GM12892 (cell line): Measurements from ENCODE around the gene CLIC2. TPM values are rescaled to one million over a fixed set of nuclear protein-coding genes. Genes with fewer than 3 reads are reported as not detected.
A peak's percentile ranks its signal among the peaks of the same experiment; 100 is the strongest.
"Not testable (repeated sequence)": the region's sequence is repeated elsewhere in the genome, so short reads cannot be mapped to it uniquely, and the experiment has no call there.

Experiments
- DNase-seq: peaks from one replicate; pipeline ENCODE4 v3.0.0; 2011; ENCODE audit not compliant: insufficient read length
- FAIRE-seq: peaks from 2 replicates; lab custom pipeline; 2011; peaks lifted over from hg19 to GRCh38; lab: Jason Lieb, UNC
- POLR2A ChIP-seq: IDR thresholded peaks from 2 replicates; pipeline ENCODE4 v1.6.1; 2011; ENCODE audit warnings: low read depth, low read length, control low read depth
- POLR2AphosphoS5 ChIP-seq: IDR thresholded peaks from 2 replicates; pipeline ENCODE4 v1.6.1; 2011; ENCODE audit warnings: low read depth, low read length, control low read depth
- TAF1 ChIP-seq: IDR thresholded peaks from 2 replicates; pipeline ENCODE4 v1.6.1; 2011; ENCODE audit warnings: low read depth, mild to moderate bottlenecking, control low read depth, low read length, borderline replicate concordance
- polyA plus RNA-seq: library from polyadenylated mRNA; unstranded; fragments of >200 nt; gene quantifications from one replicate; pipeline ENCODE4 v1.2.1, GENCODE V29; 2012; ENCODE audit warnings: missing spikeins, inconsistent platforms; ENCODE audit not compliant: missing spikeins

CLIC2 gene
- polyA plus RNA-seq = 14.1 TPM

DNA sequence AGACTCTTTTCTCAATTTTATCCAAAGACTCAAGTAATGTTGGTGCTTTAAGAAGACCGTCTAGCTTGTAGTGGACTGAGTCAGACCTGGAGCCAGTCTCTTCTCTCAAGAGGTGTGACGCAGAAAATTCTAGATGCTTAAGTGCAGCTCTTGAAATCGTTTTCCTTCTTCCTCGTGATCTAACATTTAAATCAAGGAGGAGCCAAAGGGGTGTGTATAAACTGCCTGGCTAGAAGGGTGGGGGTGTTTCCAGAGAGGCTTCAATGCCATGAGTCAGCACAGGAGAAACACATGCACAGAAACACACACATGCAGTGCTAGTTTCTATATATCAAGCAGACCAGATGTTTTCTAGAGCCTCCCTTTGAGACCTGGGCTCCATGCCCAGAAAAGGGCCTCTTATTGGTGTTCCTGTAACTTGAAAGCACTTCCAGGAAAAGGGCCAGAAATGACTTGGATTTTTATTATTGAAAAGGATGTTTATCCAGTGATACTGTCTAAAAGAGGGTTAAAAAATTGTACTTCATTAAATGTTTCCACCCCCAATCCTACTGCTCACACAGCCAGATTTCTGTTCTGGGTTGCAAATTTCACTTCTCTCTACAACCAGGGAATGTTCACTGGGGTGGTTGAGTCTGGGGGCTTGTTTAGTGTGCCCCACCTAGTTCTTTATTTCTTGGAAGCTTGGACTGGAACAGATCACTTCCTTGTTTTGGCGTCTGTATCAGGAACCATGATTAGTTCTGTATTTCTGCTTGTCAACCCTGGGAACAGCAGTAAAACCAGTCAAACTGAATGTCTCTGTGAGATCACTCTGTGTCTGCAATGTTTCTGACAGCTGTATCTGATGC, at the start of gene CLIC2:
TSS of gene CLIC2 (minus strand) at position 129 of the 851 bp plus-strand sequence. CDS start 187 bp downstream, outside the sequence.
- DNase-seq (no peak), FAIRE-seq (peak; percentile 9)
- TF ChIP-seq POLR2AphosphoS5 (no peak), POLR2A (no peak), TAF1 (no peak)

- not testable (repeated sequence) for FAIRE-seq
These were observed 48.1 kb upstream of the CLIC2 start for GRCh38 chrX:155382529-155382967.

DNA sequence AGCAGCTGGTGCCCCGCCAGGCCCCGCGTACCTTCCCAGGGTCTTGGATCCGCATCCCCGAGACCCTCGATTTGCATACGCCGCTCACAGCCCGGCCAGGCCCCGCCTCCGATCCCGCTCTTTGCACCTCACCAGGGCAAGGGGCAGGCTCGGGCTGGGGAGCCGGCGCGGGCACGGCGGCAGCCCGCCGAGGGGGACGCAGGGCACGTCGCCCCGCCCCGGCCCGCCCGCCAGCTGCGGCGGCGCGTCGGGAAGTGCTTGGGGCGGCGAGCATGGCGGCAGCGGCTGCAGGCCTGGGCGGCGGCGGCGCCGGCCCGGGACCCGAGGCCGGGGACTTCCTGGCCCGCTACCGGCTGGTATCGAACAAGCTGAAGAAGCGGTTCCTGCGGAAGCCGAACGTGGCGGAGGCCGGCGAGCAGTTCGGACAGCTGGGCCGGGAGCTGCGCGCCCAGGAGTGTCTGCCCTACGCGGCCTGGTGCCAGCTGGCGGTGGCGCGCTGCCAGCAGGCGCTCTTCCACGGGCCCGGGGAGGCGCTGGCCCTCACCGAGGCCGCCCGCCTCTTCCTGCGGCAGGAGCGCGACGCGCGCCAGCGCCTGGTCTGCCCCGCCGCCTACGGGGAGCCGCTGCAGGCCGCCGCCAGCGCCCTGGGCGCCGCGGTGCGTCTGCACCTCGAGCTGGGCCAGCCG, 47.6 kb upstream of the CLIC2 start, which contains the start of gene F8A2:
TSS of gene F8A2 (plus strand) at position 253 of the 686 bp plus-strand sequence. CDS start at position 273, 20 bp downstream.
- FAIRE-seq = not testable (repeated sequence)

More at GRCh38 chrX:155382529-155382967, 48.1 kb upstream of the CLIC2 start:
- DNase-seq = not testable (repeated sequence)

GRCh38 chrX:155379802-155380201, 45.4 kb upstream of the CLIC2 start:
- not testable (repeated sequence) for DNase-seq, FAIRE-seq

More for the DNA sequence above, 47.6 kb upstream of the CLIC2 start, which contains the start of gene F8A2:
- not testable (repeated sequence) for DNase-seq

DNA sequence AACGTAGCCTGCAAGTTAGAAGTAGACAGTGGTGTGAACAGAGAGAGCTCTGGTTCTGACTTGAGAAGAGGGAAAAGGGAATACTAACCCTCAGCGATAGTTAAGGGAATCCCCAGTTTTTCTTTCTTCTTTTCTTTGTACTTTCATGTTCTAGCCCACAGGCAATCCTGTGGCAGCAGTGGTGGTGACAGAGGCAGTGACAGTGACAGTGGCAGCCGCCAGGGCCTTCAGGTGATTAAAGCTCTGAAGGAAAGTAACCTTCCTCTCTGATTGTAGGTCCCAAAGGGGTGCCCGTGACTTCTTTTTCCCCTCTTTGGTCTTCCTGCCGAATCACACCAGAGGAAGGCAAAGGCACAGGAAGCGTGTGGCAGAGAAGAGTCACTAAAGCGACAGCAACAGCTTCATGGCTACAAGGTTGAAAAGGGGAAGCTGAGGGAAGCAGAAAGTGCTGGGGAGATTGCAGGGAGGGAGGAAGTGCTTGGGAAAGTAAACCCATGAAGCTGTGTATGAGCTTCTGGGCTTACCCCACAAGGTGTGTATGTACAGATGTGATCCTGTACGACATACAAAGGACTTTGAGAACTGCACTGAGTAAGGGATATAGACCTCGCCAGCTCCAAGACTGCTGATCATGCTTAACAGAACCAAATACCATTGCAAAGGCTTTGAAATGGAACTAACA, 39.5 kb upstream of the CLIC2 start:
- not testable (repeated sequence) for FAIRE-seq, DNase-seq

DNA sequence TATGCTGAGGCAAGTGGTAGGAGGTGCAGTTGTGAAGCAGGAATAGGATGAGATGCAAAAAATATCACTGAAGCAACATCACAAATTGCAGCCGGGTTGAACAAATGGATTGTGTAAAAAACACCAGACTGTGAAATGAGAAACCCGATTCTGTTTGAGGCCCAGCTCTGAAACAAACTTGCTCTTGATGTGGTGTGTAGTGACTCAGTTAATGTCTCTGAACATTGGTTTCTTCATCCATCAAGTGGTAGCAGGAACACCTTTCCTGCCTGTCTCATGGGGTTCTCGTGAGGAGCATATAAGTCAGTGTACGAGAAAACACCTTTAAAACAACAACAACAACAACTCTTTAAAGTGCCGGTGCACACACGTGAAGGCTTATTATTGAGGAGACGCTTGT, 29.3 kb upstream of the CLIC2 start:
- not testable (repeated sequence) for FAIRE-seq, DNase-seq

DNA sequence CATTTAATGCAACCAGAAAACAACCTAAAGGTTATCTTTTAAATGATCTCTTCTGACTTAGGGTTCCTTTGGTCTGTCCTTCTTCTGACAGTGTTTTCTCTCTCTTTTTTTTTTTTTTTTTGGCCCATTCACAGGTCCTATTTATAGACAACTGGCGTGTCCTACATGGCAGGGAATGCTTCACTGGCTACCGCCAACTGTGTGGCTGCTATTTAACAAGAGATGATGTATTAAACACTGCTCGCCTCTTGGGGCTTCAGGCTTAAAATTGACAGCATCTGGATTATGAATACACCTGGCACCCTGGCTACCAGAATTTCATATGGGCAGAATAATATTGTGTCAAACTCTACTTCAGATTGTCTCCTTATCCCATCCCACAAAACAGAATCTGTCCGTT, 15.0 kb upstream of the CLIC2 start:
- not testable (repeated sequence) for DNase-seq, FAIRE-seq

GRCh38 chrX:155345689-155346088, 11.3 kb upstream of the CLIC2 start:
- not testable (repeated sequence) for DNase-seq, FAIRE-seq

GRCh38 chrX:155335337-155335712, 911 bp upstream of the CLIC2 start:
- DNase-seq = not testable (repeated sequence)
- FAIRE-seq = peak; percentile 91

DNA sequence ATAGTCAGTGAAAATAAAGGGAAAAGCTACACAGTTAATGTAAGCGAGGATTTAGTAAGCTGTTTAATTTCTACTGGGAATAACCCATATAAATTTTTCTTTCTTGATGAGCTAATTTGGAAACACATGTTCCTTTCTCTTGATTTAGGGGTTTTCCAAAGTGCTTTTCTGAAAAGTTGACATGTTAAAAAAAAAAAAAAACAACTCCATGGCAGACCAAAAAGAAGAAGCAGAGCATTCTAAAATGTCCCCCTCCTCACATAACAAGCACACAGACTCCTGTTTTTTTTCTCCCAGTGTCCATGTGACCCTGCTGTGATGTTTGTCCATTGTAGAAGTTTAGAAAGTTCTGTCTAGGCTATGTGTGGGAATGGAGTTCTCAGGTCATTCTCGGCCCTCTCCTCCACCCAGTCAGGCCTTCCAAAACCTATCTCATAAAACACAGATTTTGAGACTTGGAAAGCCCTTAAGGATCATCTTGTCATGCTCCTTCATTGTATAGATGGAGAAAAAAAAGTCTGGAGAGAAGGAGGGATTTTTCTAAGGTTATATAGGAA, 792 bp downstream of the CLIC2 start:
- FAIRE-seq (no peak), DNase-seq (no peak)
- TF ChIP-seq POLR2AphosphoS5 (no peak), TAF1 (no peak), POLR2A (no peak)

DNA sequence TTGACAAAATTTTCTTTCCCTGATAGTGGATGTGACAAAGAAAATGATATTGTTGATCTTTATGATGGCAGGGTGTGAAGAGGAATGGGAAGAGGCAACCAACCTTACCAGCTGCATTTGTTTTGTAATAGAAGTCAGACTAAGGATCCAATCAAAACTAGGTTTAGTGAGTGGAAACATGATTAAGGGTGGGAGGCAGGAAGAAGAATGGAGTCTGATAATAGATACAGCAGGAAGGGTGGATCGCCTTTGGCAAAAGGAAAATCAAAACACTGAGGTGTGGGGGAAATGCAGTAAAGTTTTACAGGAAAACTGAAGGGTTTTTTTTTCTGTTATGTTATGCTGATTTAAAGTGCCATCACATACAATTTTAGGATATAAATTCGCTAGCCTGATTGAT, 3.4 kb downstream of the CLIC2 start:
- no peak for TF ChIP-seq POLR2A
- TF ChIP-seq POLR2AphosphoS5 = no peak
- TF ChIP-seq TAF1 = no peak
- FAIRE-seq (no peak), DNase-seq (no peak)

DNA sequence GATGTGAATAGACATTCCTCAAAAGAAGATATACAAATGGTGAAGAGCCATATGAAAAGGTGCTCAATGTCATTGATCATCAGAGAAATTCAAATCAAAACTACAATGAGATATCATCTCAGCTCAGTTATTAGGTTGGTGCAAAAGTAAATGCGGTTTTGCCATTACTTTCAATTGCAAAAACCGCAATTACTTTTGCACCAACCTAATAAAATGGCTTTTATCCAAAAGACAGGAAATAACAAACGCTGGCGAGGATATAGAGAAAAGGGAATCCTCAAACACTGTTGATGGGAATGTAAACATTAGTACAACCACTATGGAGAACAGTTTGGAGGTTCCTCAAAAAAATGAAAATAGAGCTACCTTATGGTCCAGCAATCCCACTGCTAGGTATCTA, 5.1 kb downstream of the CLIC2 start:
- no peak for DNase-seq
- FAIRE-seq = no peak
- no peak for TF ChIP-seq POLR2AphosphoS5
- TF ChIP-seq POLR2A = no peak
- TF ChIP-seq TAF1 = no peak
